Cardiac fibroblast (primary cell): Measurements from ENCODE around the gene PIK3R4.

Experiments used
- DNase-seq, 2 donors: peaks; one replicate each; pipeline versions ENCODE4 v3.0.0 to v3.0.0-alpha.2; 2010; ENCODE audit warnings: low read depth in 2 of 2
- H3K4me3 ChIP-seq, 2 donors: replicated peaks in 1 of 2; 1 replicate in 1 of 2; 2 replicates in 1 of 2; pipeline ENCODE4 v1.5.1; 2011; ENCODE audit warnings: low read depth in 2 of 2, low read length in 2 of 2, mild to moderate bottlenecking in 2 of 2, moderate library complexity in 1 of 2
- CTCF ChIP-seq: IDR thresholded peaks from one replicate; pipeline ENCODE4 v1.5.1; 2011; ENCODE audit warnings: low read depth, mild to moderate bottlenecking, low read length, inconsistent platforms

Gene PIK3R4

DNA sequence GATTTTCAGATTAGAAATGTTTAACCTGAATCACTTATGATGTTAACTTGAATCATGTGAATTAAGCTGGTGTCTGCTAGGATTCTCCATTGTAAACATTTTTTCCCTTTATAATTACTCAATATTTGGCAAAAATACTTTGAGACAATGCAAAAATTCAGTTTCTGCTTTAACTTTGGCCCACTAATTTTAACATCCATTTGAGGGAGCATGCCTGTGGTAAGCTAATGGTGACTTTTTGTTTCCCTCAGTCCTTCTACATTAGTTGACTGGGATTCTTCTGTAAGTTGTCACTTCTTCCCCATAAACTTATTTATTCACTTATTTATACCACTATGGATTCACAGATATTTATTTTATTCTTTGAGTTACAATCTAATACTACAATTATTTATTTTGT is 59.3 kb downstream of the PIK3R4 start:
- TF ChIP-seq CTCF: no peak
- DNase-seq: no peak
- H3K4me3 ChIP-seq: no peak overlapping the region

DNA sequence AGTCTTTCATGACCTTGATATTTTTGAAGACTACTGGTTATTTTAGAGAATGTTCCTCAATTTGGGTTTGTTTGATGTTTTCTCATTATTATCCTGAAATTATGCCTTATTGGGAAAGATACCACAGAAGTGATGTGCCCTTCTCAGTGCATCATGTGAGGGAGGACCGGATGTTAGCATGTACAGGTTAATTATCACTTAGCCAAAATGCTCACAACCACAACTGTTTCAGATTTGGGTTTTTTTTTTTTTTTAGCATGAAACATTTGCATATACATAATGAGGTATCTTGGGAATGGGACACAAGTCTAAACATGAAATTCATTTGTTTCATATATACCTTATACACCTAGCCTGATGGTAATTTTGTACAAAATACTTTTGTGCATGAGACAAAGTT is 59.8 kb downstream of the PIK3R4 start:
- no peak for TF ChIP-seq CTCF
- no peak overlapping the region for H3K4me3 ChIP-seq
- no peak for DNase-seq

GRCh38 chr3:130682131-130682530 is 64.5 kb downstream of the PIK3R4 start:
- peak in 1 of 2 donors; percentile 28 for DNase-seq
- H3K4me3 ChIP-seq: no peak overlapping the region
- TF ChIP-seq CTCF: no peak

GRCh38 chr3:130679218-130679617 is 67.4 kb downstream of the PIK3R4 start:
- no peak for TF ChIP-seq CTCF
- H3K4me3 ChIP-seq: no peak overlapping the region
- DNase-seq: no peak

DNA sequence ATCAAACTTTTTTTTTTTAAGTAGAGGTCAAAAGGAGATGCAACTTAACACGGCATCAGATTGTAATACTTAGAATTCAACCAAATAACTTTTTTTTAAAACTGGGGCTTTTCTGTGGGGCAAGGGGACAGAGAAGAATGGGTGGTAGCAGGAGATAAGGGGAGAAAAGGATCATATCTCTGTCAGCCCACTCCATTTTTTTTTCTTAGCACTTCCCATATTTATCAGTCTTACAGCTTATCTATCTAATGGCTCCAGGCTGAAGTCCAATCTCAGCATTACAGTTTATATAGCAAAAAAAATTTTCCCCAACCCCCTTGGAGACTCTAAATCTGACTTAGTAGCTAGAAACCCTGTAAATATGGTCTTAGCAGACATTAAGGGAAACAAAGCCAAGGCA is 69.3 kb downstream of the PIK3R4 start:
- no peak overlapping the region for H3K4me3 ChIP-seq
- no peak for DNase-seq
- no peak for TF ChIP-seq CTCF

- TF ChIP-seq CTCF: no peak
- no peak overlapping the region for H3K4me3 ChIP-seq
- DNase-seq: no peak
Measured at GRCh38 chr3:130671545-130672312, 74.9 kb downstream of the PIK3R4 start.

GRCh38 chr3:130669740-130670139 is 76.9 kb downstream of the PIK3R4 start:
- no peak for DNase-seq
- no peak for TF ChIP-seq CTCF
- H3K4me3 ChIP-seq: no peak overlapping the region
